ENCODE measurements around the gene ITPR1.
A peak's percentile ranks its signal among the peaks of the same experiment; 100 is the strongest.

Gene ITPR1

DNA sequence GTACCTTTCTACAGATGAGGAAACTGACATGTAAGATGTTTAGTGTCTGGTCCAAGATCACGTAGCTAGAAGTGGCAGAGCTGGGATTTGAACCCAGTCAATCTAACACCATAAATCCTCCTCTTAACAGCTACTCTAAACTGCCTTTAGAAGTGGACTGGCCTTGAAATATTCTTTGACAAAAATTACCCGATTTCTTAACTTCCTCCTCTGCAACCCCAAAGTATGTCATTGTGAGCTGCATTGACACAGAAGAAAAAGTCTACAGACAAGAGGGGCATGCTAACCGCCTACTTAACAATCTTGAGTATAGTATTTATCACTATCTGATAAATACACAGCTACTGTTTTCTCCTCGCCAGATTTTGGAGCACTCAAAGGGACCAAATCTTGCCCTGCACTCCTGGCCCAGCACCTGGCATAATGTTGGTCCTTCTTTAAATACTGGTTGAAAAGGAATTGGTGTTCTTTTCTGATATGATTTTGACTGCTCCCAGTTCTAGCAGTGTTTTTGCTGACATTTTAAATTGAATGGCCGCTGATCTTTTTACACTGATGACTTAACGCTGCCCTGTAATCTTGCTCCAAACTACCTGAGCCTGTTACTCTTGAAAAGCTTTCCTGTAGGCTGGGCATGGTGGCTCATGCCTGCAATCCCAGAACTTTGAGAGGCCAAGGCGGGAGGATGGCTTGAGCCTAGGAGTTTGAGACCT lies 36.9 kb downstream of the ITPR1 start:
- no peak for DNase-seq (ENCODE audit: low spot score)
- peak; percentile 17 for FAIRE-seq

DNA sequence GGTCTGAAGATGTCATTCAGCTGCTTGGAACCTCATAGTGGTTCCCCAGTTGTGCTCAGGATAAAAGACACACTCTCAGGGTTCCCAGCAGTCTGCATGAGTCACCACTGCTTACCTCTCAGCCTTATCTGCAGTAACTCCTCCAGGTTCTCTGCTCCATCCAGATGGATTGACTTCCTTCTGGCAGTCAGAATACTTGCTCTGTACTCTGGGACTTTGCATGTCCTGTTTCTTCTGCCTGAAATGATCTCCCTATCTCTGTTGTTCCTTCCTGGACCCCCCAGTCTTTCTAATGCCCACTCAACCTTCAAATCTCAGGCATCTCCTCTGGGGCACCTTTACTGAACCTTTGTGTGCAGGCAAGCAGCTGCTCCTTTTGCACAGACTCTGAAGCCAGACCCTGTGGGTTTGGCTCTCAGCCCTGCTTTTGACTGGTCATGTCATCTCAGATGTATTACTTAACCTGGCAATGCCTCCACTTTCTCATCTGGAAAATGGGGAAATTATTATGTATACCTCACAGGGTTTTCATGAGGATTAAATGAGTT lies 38.4 kb downstream of the ITPR1 start:
- DNase-seq (ENCODE audit: low spot score) (peak; percentile 16), FAIRE-seq (no peak)

DNA sequence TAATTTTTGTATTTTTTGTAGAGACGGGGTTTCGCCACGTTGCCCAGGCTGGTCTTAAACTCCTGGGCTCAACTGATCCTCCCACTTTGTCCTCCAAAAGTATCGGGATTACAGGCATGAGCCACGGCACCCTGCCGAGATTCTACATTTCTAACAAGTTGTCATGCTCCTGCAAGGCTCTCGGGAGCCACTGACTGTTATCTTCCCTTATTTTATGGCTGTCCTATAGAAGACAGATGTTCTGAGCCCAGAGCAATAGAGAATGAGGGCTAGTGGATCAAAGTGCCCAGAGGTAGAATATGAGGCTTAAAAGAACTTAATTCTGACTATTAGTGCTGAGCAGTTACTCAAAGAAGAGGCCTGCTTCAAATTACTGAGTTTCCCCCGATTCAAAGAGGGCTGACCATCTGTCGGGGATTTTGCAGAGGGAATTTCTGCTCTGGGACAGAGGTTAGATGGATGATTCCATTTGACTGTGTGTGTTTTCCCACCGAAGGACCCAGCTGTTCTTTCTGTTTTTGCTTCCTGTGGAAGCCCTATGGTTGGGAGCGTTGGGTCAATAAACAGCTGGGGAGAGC lies 39.5 kb downstream of the ITPR1 start:
- no peak for FAIRE-seq
- no peak for DNase-seq (ENCODE audit: low spot score)

DNA sequence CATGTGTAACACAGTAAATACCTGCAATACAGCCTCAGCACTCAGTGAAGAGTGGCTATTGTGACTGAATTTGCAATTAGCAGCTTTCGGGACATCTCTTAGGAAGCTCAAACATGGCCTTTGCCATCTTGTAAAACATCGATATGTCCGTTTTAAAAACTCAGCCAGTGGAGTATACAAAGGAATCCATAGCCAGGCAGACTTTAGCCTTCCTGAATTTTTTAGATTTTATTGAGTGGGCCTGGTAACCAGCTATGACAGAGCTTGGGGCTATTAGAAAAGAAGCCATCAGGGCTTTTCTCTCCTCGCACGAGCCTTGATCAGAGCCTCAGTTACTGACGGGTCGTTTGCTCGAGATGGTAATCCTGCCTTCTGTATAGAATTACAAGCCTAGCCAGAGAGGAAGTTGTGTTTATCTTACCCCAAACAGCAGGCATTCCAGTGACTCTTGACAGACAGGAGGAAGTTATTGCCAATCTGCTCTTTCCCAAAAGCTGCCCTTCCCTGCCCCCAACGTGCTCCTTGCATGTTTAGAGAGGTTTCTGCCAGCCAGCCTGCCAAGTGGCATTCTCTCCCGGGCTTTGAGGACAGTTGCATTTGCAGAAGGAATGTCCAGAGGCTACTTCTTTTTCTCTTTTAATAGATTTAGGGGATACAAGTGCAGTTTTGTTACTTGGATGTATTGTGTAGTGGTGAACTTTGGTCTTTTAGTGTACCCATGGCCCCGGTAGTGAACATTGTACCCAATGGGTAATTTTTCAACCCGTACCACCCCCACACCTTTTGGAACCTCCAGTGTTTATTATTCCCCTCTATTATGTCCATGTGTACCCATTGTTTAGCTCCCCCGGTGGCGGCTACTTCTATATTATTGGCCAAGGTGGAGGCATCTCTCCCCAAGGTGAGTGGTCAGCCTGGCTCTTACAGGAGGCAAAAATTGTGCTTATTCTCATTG lies 40.6 kb downstream of the ITPR1 start:
- no peak for DNase-seq (ENCODE audit: low spot score)
- FAIRE-seq = no peak

DNA sequence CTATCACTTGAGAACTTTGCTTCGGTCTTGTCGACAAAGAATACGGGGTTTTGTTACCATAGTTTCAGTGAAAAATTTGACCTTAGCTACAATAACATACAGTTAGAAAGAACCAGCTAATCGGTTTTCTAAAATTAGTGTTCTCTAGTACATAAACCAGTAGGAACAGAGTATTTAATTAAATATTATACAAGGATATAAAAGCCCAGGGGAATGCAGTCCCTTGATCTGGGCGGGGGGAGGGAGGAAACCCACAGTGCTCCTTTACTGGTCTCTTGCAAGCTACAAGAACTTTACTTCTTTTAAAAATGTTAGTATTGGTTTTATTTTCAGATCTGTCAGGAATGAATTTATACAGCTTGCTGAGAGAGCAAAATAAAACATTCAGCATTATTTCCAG lies 41.8 kb downstream of the ITPR1 start:
- FAIRE-seq (no peak), DNase-seq (ENCODE audit: low spot score) (no peak)

DNA sequence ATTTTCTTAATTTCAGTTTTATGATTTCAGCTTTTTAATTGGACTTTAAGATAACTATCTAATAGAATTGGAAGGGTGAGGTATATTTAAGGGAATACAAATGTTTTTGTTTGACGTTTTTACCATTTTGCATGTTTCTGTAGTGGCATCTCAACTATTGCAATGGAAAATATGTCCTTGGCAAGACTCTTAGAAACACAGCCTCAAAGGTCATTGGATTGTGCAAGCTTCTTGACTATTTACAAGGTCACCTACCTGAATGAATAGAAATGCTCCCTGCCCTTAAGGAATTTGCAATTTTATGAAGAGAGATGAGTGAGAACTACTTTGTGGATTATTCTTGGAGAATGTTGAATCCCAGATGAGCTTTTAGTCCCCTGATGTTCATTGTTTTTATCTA lies 43.1 kb downstream of the ITPR1 start:
- DNase-seq (ENCODE audit: low spot score) (no peak), FAIRE-seq (no peak)

DNA sequence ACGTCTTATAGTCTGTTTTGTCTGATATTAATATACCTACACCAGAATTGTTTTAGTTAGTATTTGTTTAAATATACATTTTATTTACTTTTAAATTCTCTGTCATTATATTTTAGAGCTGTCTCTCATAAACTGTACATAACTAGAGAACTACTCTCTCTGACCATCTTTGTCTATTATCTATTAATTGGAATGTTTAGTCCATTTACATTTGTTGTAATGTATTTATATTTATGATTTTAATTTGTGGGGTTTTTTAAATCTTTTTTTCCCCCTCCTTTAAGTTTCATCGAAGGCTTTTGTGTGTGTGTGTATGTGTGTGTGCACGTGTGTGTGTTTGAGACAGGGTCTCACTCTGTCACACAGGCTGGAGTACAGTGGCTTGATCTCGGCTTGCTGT lies 47.1 kb downstream of the ITPR1 start:
- FAIRE-seq = no peak
- no peak for DNase-seq (ENCODE audit: low spot score)

DNA sequence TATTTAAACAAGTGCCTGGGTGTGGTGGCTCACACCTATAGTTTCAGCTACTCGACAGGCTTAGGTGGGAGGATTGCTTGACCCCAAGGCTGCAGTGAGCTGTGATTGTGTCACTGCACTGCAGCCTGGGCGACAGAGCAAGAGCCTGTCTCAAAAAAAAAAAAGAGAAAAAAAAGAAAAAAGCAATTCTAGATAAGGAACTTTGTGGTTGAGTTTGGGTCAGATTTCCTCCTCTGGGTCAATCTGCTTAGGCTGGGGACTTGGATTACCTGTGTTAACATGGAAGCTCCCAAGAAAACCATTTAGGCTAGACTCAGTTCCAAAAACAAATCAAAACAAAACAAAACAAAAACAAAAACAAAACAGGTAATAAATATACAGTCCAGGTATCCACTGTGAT lies 50.0 kb downstream of the ITPR1 start:
- no peak for DNase-seq (ENCODE audit: low spot score)

DNA sequence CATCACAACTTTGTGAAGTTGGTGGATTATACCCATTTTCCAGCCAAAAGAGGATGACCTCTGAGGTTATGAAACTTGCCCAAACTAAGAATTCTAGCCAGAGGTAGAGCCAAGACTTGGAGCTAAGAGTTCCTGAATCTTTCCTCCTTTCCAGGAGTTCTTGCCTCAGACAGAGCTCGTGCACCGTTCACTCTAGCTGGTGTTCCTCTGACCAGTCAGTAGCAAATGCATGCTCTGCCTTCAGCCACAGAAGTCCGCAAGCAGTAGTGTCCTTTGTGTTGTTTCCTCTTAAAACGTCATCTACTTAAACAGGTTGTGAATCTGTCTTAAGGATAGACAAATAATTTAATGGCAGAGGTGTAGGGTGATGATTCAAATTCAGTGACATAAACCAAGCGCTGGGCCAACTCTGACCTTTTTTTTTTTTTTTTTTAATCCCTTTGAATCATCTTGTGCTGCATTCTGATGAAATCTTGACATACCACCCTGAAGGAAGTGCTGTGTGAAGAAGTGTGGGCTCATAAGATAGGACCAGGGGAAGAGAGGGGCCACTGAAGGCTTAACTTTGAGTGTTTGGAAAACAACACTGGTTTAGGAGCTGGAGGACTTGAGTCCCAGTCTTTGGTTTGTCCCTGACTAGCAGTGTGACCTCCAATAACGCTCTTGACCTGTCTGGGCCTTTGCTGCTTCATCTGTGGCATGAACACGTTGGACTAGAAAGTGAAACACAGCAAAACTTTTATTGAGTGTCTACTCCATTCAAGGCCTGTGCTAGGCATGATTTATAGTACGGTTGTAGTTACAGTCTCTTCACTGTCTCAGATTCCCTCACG lies 53.4 kb downstream of the ITPR1 start:
- no peak for FAIRE-seq

More for the DNA sequence above, 50.0 kb downstream of the ITPR1 start:
- FAIRE-seq = no peak

DNA sequence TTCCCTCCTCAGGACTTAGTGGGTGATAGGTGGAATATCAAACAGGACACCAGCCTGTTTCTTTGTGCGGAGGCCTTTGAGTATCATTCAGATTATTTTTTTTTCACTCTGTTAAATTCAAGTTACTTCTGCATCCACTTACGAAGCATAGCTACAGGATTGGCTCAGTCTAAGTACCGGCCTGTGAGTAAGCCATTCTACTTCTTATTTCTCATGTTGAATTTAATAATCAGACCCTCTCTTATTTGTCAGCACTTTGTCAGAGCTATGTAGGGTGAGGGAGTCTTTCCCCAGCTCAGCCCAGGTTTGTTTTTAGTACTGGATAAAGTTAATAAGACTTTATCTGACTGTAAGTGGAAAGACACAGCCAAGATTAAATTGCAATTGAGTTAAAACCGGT lies 54.7 kb downstream of the ITPR1 start:
- no peak for FAIRE-seq
- DNase-seq (ENCODE audit: low spot score) = no peak

More for the DNA sequence above, 53.4 kb downstream of the ITPR1 start:
- DNase-seq (ENCODE audit: low spot score) = no peak

DNA sequence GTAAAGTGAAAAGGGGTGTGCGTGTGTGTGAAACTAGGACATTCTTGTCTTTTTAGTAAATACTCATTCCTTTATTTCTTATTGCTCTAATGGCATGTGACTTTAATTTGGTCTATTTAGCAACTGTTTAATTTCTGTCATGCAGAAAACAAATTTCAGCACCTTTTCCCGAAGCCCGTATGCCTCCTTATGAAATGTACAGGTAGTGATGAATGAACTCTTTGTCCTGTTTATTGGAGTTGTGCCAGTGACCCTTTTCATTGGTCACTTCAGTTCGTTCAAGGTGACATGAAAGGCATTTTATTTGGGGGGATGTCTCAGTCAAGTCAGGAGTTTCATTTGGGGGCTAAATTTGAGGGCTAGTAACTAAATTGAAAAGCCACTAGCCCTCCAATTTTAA lies 55.2 kb downstream of the ITPR1 start:
- FAIRE-seq = no peak

DNA sequence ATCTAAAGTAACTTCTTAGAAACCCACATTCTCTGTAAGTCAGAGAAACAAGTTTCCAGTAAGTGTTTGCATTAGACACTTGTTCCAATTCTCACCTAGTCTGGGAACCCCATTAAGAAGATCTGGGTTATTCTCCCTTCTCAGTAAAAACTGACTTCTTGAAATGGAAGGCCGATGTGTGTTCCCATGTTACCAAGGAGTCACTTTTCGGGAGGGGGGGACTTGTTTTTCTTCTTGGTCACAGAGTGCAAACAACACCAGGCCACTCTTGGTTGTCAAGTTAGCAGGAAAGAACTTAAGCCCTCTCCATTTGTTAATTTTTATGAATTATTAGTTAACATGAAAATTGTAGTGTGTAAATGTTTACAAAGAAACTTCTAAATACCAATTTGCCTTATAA lies 55.6 kb downstream of the ITPR1 start:
- DNase-seq (ENCODE audit: low spot score) = no peak
- no peak for FAIRE-seq

More for the DNA sequence above, 55.2 kb downstream of the ITPR1 start:
- no peak for DNase-seq (ENCODE audit: low spot score)

DNA sequence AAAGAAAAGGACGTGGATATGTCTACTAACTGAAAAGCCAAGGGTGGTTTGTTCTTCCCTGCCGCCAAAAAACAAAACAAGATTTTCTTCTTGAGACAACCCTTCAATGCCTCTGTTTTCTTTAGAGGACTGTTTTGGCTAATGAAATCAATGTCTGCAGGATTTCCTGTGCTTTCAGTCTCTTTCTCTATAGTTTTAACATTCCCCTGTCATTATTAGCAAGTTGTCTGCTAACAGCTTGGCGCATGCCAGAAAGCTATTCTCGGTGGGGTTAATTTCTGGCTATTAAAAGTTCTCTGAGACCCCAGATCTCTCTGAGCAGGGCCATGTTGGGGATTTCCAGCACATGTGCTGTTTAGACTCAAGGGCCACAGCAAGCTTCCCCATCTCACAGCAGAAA lies 56.7 kb downstream of the ITPR1 start:
- FAIRE-seq (no peak), DNase-seq (ENCODE audit: low spot score) (no peak)

DNA sequence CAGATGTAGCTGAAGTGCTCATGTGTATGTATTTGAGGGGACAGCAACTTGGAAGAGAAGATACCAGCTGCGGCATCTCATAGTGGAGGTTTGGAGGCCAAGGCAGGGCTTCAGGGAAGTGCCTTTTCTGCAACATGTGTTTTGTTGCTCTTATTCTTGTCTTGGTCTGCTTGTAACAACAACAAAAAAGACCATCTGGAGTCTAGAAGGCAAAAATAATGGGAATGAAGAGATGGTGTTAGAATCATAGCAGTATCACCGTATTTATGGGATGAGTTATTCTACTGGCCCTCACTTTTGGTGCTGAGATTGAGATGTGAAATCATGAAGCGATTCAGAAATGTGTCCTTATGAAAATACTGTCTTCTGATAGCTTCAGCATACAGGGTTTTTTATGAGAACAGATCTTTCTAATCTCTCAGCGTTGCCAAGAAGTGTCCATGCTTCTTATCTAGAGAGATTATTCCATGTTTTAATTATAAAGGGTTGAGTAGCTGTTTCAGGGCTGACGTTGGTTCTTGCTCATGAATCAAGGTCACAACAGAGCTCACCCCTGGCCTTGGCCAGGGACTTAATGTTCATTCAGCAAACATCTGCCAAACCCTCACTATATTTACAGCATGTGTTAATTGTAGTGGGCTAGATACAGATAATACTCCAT lies 58.0 kb downstream of the ITPR1 start:
- FAIRE-seq (no peak), DNase-seq (ENCODE audit: low spot score) (no peak)

DNA sequence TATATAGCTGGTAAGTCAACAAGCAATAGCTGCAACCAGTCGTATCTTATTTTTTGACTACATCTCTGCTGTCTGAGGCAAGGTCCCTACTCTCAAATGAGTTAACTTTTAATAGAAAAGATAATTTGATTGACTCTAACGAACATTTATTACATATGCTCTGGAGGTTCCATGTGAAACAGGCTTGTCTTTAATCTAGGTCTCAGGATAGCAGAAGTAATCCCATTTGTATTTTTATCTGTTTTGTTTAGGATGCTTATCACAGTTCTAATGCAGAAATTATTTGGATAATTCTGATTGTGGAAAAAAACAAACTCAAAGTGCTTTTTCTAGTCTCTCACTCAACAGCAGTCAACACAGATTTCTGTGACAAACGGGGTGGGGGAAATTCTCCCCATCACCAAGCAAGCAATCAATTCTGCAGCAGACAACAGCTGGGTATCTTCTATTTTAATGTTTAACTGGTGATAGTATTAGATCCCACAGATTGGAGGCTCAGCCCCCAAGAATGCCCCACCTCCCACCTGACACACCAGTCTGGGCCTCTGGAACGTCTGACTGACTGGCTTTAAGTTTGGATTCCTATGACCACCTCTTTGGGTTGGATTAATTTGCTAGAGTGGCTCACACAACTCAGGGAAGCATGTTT lies 58.8 kb downstream of the ITPR1 start:
- DNase-seq (ENCODE audit: low spot score) = no peak
- no peak for FAIRE-seq

DNA sequence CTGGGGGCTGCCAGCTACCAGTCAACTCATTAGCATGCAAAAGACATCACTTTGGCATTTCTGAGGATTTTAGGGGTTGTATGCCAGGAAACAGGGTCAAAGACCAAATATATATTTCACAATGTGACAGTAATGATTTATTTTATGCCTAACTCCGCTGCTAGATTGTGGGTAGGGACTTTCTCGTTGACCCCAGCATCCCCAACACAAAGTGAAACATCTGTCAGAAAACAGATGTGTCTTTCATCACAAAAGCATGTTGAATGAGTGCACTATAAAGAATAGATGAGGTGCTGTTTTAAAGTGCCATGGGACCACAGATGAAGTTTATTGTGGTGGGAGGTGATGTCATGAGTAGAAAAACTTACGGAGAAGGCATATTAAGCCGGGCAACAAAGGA lies 59.7 kb downstream of the ITPR1 start:
- FAIRE-seq (no peak), DNase-seq (ENCODE audit: low spot score) (no peak)

DNA sequence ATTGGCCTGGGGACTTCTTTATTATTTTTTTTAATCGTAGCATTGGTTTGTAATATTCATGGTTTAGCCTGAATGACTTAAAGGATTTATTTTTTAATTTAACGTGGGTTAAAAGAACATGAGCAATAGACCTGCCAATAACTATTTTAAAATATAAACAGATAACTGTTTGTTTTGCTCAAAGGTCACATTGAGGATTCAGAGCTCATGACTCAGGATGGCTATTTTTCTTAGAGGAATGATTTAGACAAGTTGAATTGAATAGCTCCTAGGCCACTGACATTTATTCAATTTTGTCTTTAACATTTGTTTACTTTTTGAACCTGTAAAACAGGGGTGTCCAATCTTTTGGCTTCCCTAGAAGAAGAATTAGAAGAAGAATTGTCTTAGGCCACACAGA lies 68.5 kb downstream of the ITPR1 start:
- no peak for FAIRE-seq

DNA sequence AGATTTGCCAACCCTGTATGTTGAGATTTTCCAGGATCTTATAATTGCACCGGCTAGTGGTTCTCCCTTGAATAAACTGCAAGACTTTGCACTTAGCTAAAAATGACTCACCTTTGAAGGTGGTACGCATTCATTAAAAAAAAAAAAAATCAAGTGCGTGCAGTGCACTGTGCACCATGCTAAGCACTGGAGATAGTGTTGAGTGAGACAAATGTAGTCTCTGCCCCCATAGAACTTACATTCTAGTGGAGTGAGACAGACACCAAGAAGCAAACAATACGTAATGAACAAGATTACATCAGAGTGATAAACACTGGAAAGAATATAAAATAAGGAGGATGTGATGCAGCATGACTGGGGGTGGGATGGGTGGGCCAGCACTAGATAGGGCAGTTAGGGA lies 69.4 kb downstream of the ITPR1 start:
- FAIRE-seq (no peak), DNase-seq (ENCODE audit: low spot score) (no peak)

More for the DNA sequence above, 68.5 kb downstream of the ITPR1 start:
- DNase-seq (ENCODE audit: low spot score) = no peak

DNA sequence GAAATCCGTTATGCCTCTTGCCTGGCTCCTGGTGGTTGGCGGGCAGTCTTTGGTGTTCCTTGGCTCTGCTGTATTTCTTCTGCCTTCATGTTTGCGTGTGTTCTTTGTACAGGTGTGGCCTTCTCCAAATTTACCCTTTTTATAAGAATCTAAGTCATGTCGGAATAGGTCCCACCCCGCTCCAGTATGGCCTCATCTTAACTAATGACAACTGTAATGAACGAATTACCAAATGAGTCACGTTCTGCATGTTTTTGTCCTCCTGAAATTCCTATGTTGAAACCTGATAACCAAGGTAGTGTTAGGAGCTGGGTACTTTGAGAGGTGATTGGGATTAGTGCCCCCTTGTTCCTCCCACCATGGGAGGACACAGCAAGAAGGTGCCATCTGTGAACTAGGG lies 71.1 kb downstream of the ITPR1 start:
- DNase-seq (ENCODE audit: low spot score) (no peak), FAIRE-seq (no peak)
